HepG2 (cell line): ENCODE results near the gene MEDAG. TPM values are rescaled to one million over a fixed set of nuclear protein-coding genes. Genes with fewer than 3 reads are reported as not detected.

Source experiments
- ATAC-seq: fragments of 200-7000 bp; cut with Tn5 transposase; 3 replicates; pipeline ENCODE4 v1.9.1; 2020; ENCODE audit warnings: mild to moderate bottlenecking, moderate library complexity
- BruUV-seq: library from RNA; stranded (reverse); fragments of 400-500 nt; replicated peaks from 2 replicates; lab custom pipeline; 2021; lab: Mats Ljungman, UMichigan
- CTCF ChIA-PET: fragments of 300-600 bp; formaldehyde crosslinking; extraction: SDS; loops from one replicate; lab custom pipeline; 2021; ENCODE audit warnings: low total read pairs, inconsistent platforms, low intra/inter-chr PET ratio; lab: Yijun Ruan, JAX
- POLR2A ChIA-PET: fragments of 350-600 bp; sonication (Branson Sonifier 250); formaldehyde crosslinking; loops from one replicate; lab custom pipeline; 2020; ENCODE audit warnings: antibody characterized with exemption, inconsistent platforms; lab: Yijun Ruan, JAX
- DNase-seq: peaks from one replicate; pipeline ENCODE4 v3.0.0-alpha.2; 2015; ENCODE audit warnings: low spot score
- FAIRE-seq: peaks from 3 replicates; lab custom pipeline; 2011; peaks lifted over from hg19 to GRCh38; lab: Jason Lieb, UNC
- H2AFZ ChIP-seq: one replicate; pipeline ENCODE4 v1.6.1; 2011; ENCODE audit warnings: low read length, inconsistent platforms
- H3K27ac ChIP-seq: fragments of 300-600 bp; 3 replicates; pipeline ENCODE4 v1.8.0; 2011; ENCODE audit warnings: mixed run types, mild to moderate bottlenecking, mixed read lengths, low read length, inconsistent platforms; ENCODE audit not compliant: insufficient read depth; ENCODE audit errors: extremely low read length
- H3K27me3 ChIP-seq, 2 experiments: fragments of 200-600 bp in 1 of 2; 2 replicates in 1 of 2; 3 replicates in 1 of 2; pipeline versions ENCODE4 v1.6.0 to v1.8.0; 2011; ENCODE audit warnings: low read length in 2 of 2, mild to moderate bottlenecking in 2 of 2, moderate library complexity in 2 of 2, inconsistent platforms in 1 of 2; ENCODE audit not compliant: insufficient read depth in 2 of 2, control insufficient read depth in 1 of 2
- H3K36me3 ChIP-seq, 2 experiments: fragments of 200-600 bp in 1 of 2; replicated peaks in 1 of 2; 2 replicates in 1 of 2; 3 replicates in 1 of 2; pipeline versions ENCODE4 v1.5.1 to v1.8.0; 2011; ENCODE audit warnings: low read length in 2 of 2, inconsistent platforms in 1 of 2; ENCODE audit not compliant: insufficient read depth in 2 of 2, control insufficient read depth in 1 of 2
- H3K4me1 ChIP-seq: 2 replicates; pipeline ENCODE4 v1.5.1; 2012; ENCODE audit warnings: low read length, inconsistent platforms; ENCODE audit not compliant: insufficient read depth
- H3K4me2 ChIP-seq: 2 replicates; pipeline ENCODE4 v1.6.0; 2011; ENCODE audit warnings: low read depth, low read length, inconsistent platforms
- H3K4me3 ChIP-seq, 3 experiments: fragments of 200-600 bp in 1 of 3; sonication (generic), shearing (Covaris generic) in 1 of 3; replicated peaks in 1 of 3; 2 replicates each; pipeline ENCODE4 v1.5.1; 2011 to 2016; ENCODE audit warnings: low read length in 3 of 3, inconsistent platforms in 2 of 3, low read depth in 2 of 3, mild to moderate bottlenecking in 2 of 3, control low read depth in 1 of 3, mixed read lengths in 1 of 3; ENCODE audit not compliant: insufficient read depth in 1 of 3
- H3K79me2 ChIP-seq: one replicate; pipeline ENCODE4 v1.6.1; 2011; ENCODE audit warnings: low read length, inconsistent platforms; ENCODE audit not compliant: insufficient read depth
- H3K9ac ChIP-seq: 2 replicates; pipeline ENCODE4 v1.6.0; 2011; ENCODE audit warnings: mild to moderate bottlenecking, low read depth, low read length, inconsistent platforms; ENCODE audit not compliant: insufficient read depth
- H3K9me3 ChIP-seq: 2 replicates; pipeline ENCODE4 v1.5.1; 2012; ENCODE audit warnings: mild to moderate bottlenecking, low read length
- H4K20me1 ChIP-seq: 2 replicates; pipeline ENCODE4 v1.6.0; 2011; ENCODE audit warnings: inconsistent platforms, mild to moderate bottlenecking, low read length, moderate library complexity; ENCODE audit not compliant: insufficient read depth
- BCLAF1 ChIP-seq: fragments of 450-650 bp; IDR thresholded peaks from 2 replicates; pipeline ENCODE4 v1.6.1; 2017; ENCODE audit warnings: mild to moderate bottlenecking
- CREBL2 ChIP-seq: sonication (generic); formaldehyde crosslinking; IDR thresholded peaks from 2 replicates; pipeline ENCODE4 v1.8.1; 2023; ENCODE audit warnings: missing genetic modification reagents, mild to moderate bottlenecking, borderline replicate concordance
- HMGXB4 ChIP-seq, 2 experiments: sonication (generic) in 1 of 2; formaldehyde crosslinking in 1 of 2; IDR thresholded peaks; 2 replicates each; pipeline versions ENCODE4 v1.4.0 to v1.6.1; 2018 to 2020; ENCODE audit warnings: missing genetic modification reagents in 2 of 2, borderline replicate concordance in 1 of 2, low read depth in 1 of 2, mild to moderate bottlenecking in 1 of 2, missing biosample characterization in 1 of 2
- ONECUT2 ChIP-seq: sonication (generic); formaldehyde crosslinking; IDR thresholded peaks from 2 replicates; pipeline ENCODE4 v1.4.0; 2020; ENCODE audit warnings: missing genetic modification reagents
- PCBP1 ChIP-seq: fragments of 200-400 bp; formaldehyde crosslinking; IDR thresholded peaks from 2 replicates; pipeline ENCODE4 v1.6.1; 2017; ENCODE audit warnings: mild to moderate bottlenecking, low read depth, low read length, borderline replicate concordance
- SALL2 ChIP-seq: sonication (generic); formaldehyde crosslinking; IDR thresholded peaks from 2 replicates; pipeline ENCODE4 v1.8.1; 2023; ENCODE audit warnings: mild to moderate bottlenecking, missing genetic modification reagents, inconsistent platforms
- THAP9 ChIP-seq: sonication (generic); formaldehyde crosslinking; IDR thresholded peaks from 2 replicates; pipeline ENCODE4; 2020; ENCODE audit warnings: missing genetic modification reagents, mild to moderate bottlenecking, borderline replicate concordance
- TOPORS ChIP-seq: sonication (generic); formaldehyde crosslinking; IDR thresholded peaks from 2 replicates; pipeline ENCODE4 v1.8.0; 2023; ENCODE audit warnings: mild to moderate bottlenecking, missing genetic modification reagents
- ZNF160 ChIP-seq: sonication (generic); formaldehyde crosslinking; IDR thresholded peaks from 2 replicates; pipeline ENCODE4 v1.8.0; 2022; ENCODE audit warnings: mild to moderate bottlenecking, inconsistent platforms, missing genetic modification reagents
- ZNF776 ChIP-seq: sonication (generic); formaldehyde crosslinking; IDR thresholded peaks from 2 replicates; pipeline ENCODE4 v1.4.0; 2020; ENCODE audit warnings: mild to moderate bottlenecking, missing genetic modification reagents
- WGBS: methylation state at CpG from one replicate; pipeline ENCODE4 v1.1.6; 2017; ENCODE audit warnings: low lambda C conversion rate; 5-methylcytosine and 5-hydroxymethylcytosine counted together
- in situ Hi-C: cut with HindIII; loops from 2 replicates; pipeline ENCODE4 v1.10.0; 2017; ENCODE audit warnings: low pct_unique_long_range_greater_than_20kb; ENCODE audit not compliant: extremely low pct_ligation_motif_present
- intact Hi-C: fragments of 100-400 bp; cut with micrococcal nuclease; formaldehyde crosslinking; loops from one replicate; pipeline ENCODE4 v1.10.0; 2022; ENCODE audit not compliant: unreplicated experiment
- polyA plus RNA-seq, 8 experiments: library from polyadenylated mRNA; depleted of rRNA in 3 of 8; stranded (reverse) in 7 of 8; unstranded in 1 of 8; fragments of >200 nt; fragmentation: Illumina TruSeq in 4 of 8; extraction: Trizol in 4 of 8; gene quantifications; 2 replicates each; pipeline versions ENCODE4 v1.2.1 to v1.2.3, GENCODE V29; 2011 to 2016; ENCODE audit warnings: low read depth in 4 of 8, missing spikeins in 1 of 8, mixed read lengths in 1 of 8; ENCODE audit not compliant: insufficient read depth in 1 of 8
- total RNA-seq, 5 experiments: library from RNA; depleted of rRNA; stranded (reverse); fragments of >200 nt; fragmentation: Illumina TruSeq; extraction: Trizol; gene quantifications; 2 replicates each; pipeline ENCODE4 v1.2.3, GENCODE V29; 2016; ENCODE audit warnings: low read depth in 1 of 5
- TF ChIP-seq, protein P1 (sequence below): sonication (generic); formaldehyde crosslinking; IDR thresholded peaks from 2 replicates; pipeline ENCODE4 v1.9.0; 2021; ENCODE audit warnings: missing genetic modification reagents, borderline replicate concordance

The MEDAG gene
- total and polyA plus RNA-seq, 2 of the 13 experiments (the other 11 are each of a cell fraction or from before 2014, with no cell fraction given), result not detected

DNA sequence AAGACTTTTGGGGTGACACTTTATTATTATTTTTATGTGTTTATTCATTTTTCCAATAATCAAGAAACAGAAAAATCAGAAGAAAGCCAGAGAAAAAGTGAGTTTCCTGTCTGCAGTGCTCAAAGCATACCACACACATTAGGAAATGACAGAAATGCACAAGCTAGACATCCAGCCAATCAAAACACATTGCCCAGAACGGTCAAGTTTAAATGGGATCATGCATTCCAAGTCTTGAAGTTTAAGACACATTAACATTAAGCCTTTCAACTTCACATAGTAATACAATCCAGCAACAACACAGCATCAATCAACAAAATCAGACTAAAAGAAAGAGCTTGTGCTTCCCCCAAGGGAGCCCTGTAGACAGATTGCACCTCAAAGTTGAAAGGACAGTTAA, 28.7 kb upstream of the MEDAG start (continued):
- TF ChIP-seq, protein P1, sequence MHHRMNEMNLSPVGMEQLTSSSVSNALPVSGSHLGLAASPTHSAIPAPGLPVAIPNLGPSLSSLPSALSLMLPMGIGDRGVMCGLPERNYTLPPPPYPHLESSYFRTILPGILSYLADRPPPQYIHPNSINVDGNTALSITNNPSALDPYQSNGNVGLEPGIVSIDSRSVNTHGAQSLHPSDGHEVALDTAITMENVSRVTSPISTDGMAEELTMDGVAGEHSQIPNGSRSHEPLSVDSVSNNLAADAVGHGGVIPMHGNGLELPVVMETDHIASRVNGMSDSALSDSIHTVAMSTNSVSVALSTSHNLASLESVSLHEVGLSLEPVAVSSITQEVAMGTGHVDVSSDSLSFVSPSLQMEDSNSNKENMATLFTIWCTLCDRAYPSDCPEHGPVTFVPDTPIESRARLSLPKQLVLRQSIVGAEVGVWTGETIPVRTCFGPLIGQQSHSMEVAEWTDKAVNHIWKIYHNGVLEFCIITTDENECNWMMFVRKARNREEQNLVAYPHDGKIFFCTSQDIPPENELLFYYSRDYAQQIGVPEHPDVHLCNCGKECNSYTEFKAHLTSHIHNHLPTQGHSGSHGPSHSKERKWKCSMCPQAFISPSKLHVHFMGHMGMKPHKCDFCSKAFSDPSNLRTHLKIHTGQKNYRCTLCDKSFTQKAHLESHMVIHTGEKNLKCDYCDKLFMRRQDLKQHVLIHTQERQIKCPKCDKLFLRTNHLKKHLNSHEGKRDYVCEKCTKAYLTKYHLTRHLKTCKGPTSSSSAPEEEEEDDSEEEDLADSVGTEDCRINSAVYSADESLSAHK (CRISPR knock-in tag), result no peak
- TF ChIP-seq ZNF160 (no peak), THAP9 (no peak)

- ATAC-seq (no peak; the same call in 2 of the 3 replicates), FAIRE-seq (no peak), DNase-seq (no peak)
- Histone ChIP-seq H3K79me2 (no peaks in the 10 kb centered on the region), H3K4me3 (no peak overlapping the region), H3K27me3 (peaks cover 0 to 3% of the 10 kb centered on the region in 2 experiments; a peak in 2 of 5 replicates), H3K9ac (no peak overlapping the region), H4K20me1 (no peaks in the 10 kb centered on the region), H2AFZ (no peak overlapping the region), H3K4me2 (0 out of 2 replicates have a peak overlapping the region, but pooled peaks have one; percentile 26), H3K4me1 (peaks cover 12% of the 10 kb centered on the region), H3K27ac (no peak overlapping the region), H3K9me3 (peaks cover 7% of the 10 kb centered on the region), H3K36me3 (no peaks in the 10 kb centered on the region)
- POLR2A ChIA-PET, result no interaction called here
- in situ Hi-C loops, result no loop called here
- WGBS, result 14% methylated on average over 2 of the region's 2 CpGs
- BruUV-seq, result no TSS peak
- CTCF ChIA-PET, result no interaction called here
- intact Hi-C loops, result no loop called here
- TF ChIP-seq TOPORS (CRISPR knock-in tag), result no peak
- TF ChIP-seq ZNF776 (CRISPR knock-in tag), result no peak
- TF ChIP-seq PCBP1, result no peak
- no peak for TF ChIP-seq ONECUT2 (CRISPR knock-in tag)
- TF ChIP-seq HMGXB4 (CRISPR knock-in tag; IDR thresholded peaks at IDR 0.05; ENCODE audit: borderline replicate concordance in 1 of 2, low read depth in 1 of 2), result no peak
- no peak for TF ChIP-seq SALL2 (CRISPR knock-in tag)
- TF ChIP-seq BCLAF1, result no peak
- no peak for TF ChIP-seq CREBL2 (CRISPR knock-in tag)
These were observed 25.8 kb upstream of the MEDAG start for GRCh38 chr13:30880151-30880855.
